DMS 273 treated with DMSO at 0.1 percent for 48 hours (cell line): Measurements from ENCODE around the gene P3R3URF.
A peak's percentile ranks its signal among the peaks of the same experiment; 100 is the strongest.

ENCODE experiments used
- DNase-seq: peaks from one replicate; lab custom pipeline; 2025; lab: John Stamatoyannopoulos, UW

Gene P3R3URF

DNA sequence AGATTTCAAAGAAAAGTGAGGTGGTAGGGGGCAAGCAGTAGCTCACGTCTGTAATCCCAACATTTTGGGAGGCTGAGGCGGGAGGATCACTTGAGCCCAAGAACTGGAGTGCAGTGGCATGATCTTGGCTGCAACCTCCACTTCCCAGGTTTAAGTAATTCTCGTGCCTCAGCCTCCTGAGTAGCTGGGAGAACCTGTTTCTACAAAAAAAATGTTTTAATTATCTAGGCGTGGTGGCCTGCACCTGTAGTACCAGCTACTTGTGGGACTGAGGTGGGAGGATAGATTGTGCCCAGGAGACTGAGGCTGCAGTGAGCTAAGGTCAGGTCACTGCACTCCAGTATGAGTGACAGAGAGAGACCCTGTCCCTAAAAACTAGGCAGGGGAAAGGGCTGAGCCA is 4.0 kb downstream of the P3R3URF start:
- DNase-seq: no peak

DNA sequence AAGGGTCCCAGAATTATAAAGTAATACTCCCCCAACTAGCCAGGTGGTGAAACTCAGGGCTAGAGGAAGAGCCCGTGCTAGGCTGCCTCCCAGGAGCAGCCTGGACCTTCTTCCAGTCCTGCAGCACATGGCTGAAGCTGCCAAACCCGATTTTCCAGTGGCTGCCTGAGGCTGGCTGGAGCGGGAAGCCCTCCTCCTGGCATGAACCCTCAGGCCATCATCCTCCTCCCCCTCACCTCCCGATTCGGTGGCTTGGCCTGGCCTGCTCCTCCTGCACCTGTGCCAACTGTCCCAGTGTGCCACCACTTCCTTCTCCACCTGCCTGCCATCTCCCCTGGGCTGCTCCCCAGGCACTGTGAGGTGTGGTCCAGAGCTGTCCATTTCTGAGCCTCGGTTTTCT is 4.4 kb downstream of the P3R3URF start:
- no peak for DNase-seq

DNA sequence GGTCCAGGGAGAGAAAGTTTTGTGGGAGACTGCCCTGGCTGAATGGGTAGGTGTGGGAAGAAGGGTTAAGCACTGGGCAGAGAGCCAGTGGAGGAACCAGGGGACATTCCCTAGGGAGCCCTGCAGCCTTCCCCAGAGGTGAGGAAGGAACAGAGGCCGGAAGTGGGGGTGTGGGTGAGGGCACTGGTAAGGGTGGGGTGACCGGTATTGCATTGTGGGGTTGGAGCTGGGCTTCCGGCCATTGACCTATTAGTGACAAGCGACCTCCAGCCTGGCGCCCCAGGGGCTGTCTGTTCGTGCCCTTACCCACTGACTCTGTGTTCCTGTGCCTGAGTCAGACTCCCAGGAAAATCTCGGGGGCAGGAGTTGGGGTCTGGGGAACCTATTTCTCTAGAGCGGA is 4.9 kb downstream of the P3R3URF start:
- DNase-seq: no peak

DNA sequence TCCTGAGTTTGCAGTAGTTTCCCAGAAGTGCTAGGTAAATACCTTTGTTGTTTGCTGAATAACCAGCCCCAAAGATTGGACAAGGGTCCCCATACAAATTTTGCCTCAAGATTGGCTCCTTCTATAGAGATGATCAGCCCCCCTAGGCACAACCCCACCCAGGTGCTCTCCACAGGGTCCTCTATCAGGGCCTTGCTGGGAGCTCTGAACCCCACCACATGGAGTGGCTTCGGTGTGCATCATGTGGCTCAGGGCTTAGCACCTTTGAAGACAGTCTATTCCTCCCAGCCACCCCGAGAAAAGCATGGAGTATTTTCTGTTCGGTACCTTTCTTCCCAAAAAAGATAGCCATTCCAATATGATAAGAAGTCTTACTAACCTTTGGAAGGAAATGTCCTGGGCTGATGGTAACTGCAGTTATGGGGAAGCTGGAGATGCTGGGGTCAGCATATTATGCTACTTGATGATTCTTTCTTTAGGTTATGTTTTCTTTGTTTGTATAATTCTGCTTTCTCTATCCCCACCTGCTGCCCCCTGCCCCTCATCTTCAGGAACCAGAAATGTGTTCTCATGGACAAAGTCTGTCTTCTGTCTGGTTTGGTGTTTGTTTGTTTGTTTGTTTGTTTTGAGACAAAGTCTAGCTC is 6.4 kb downstream of the P3R3URF start:
- DNase-seq: no peak

DNA sequence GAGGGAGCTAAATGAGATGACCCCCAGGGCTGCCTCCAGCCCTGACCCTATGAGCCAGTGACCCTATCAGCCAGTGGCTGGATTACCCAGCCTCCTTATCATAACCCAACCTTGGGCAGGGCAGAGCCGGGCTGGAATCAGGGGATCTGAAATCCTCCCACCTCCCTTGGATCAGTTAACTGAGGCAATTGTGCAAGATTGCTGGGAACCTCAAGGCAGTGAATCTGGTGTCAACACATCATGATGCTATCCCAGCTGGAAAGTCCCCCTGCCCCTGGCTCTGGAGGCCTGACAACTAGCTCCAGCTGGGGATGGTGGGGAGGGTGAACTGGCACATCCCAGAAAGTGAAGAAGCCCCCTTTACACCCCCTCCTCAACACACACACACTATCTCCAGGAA is 7.8 kb downstream of the P3R3URF start:
- no peak for DNase-seq

DNA sequence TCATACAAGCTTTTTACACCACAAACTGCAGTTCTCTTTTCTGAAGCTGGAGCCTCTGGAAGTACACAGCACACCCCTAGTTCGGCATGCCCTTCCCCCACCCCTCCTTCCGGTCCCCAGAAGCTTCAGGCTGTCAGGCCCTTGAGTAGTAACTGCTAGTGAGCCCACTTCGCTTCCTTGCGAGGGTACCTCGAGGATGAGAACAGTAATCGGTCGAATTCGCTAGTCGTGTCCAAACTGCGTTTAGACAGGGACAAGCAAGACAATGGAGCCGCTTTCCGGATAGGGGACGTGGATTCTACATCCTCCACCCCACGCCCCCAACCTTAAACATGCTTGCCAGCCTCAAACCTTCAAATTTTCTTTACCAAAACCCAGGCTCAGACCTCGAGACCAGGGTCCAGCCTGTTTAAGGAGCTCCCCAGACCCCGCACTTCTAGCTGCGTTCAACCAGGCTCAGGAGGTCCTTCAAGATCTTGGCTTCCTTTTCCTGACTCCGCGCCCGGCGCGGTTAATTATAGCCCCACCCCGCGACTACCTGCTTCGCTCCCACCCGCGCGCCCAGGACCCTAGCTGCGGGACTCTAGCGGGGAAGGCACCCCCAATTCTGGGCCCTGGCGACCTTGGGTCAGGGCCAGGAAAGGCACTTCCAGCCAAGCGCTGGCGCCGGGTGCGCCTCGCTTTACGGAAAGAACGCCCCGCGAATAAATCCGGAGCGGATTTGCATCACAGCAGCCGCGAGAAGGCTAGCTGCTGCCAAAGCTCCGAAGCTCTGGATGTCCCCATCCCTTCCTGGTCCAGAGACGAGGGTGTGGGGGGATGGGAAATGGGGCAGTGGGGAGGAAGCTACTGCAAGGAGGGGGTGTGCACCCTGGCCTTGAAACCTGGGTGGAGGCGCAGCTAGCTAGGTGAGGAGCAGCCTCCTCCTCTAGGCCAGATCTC is 9.5 kb downstream of the P3R3URF start:
- no peak for DNase-seq

DNA sequence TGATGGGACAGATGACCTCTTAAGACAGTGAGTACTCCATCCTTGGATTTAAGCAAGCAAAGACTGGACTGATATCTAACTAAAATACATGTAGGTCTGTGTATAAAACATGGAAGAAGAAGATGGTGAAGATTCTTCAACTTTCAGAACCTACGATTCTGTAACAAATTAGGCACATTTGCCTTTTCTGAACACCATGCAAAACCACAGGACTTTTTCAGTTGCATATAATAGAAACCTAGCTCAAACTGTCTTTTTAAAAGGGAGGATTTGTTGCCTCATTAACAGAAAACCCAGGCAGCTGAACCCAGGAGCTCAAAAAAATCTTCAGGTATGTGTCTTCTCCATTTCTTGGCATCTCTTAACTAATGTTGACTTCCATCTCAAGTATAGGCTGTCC is 16.1 kb downstream of the P3R3URF start:
- no peak for DNase-seq

DNA sequence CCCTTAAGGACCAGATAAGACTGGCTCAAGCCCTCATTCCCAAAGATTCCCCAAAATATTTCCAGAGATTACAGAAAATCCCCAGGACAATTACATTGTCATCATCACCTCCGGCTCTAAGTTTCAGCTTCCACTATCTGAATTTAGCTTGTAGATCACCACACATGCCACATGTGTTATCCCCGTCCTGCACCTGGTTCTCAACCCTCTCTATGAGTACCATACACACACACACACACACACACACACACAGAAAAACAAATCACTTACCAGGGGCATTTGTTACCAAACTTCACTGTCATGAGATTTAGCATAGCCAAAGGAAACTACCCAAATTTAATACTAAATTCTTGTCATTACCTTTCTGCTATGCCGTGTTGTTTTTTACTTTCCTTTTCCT is 16.8 kb downstream of the P3R3URF start:
- DNase-seq: no peak

DNA sequence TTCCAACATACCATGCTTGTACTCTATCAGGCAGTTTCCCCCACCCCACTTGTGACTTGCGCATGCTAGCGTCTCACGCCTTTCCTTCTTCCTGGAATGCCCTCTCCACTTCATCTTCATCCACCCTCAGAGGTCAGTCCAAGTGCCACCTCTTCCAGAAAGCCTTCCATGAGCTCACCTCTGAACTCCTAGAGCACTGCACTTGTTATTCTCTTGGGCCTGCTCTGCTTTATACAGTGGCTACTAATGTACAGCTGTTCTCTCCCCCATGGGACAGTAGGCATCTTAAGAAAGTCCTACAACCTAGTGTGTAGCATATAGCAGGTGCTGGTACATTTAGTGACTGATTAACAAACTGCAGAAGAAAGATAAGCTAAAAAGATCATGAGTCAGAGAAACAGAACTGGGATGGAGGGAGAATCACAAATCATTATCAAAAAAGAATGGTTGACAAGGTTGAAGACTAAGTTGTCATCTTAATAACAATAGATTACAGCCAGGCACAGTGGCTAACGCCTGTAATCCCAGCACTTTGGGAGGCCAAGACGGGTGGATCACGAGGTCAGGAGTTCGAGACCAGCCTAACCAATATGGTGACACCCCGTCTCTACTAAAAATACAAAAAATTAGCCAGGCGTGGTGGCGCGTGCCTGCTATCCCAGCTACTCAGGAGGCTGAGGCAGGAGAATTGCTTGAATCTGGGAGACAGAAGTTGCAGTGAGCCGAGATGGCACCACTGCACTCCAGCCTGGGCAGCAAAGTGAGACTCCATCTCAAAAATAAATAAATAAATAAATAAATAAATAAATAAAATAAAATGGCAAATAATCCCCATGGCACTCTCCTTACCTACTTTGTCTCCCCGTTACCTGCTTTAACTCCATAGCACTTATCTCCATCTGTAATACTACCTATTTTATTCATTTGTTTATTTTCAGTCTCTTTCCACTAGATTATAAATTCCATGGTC is 17.7 kb downstream of the P3R3URF start:
- DNase-seq: no peak

DNA sequence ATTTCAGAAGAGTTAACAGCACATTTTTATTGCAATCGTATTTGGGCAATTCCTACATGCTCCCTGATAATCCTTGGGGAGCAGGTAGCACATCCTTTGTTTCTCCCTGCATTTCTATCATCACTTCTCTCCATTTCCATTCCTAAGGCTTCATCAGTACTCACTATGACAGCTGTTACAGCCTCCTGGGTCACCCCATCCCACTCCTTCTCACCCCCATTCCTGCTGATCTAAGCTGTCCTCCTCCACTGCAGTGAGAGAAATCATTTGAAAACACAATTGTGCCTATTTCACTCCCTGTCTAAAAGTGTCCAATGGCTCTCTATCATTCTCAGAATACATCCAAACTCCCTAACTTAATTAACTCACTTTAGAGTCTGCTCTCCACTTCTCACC is 18.4 kb downstream of the P3R3URF start:
- no peak for DNase-seq

DNA sequence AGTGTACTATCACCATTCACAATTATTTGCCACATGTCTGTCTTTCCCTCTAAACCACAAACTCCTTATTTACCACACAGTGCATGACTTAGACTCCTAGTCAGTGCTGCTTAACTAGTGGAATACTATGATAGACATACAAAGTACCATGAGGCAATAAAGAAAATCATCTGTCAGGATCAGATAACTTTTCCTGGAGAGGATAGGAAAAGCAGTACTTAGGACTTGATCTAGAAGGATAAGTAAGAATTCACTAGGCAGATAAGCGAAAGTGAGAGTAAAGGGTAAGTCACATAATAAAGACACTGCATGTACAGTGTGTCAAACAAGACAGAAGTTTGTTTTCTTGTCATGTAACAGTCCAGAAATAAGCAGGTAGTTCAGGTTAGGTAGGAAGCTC is 22.6 kb downstream of the P3R3URF start:
- no peak for DNase-seq

DNA sequence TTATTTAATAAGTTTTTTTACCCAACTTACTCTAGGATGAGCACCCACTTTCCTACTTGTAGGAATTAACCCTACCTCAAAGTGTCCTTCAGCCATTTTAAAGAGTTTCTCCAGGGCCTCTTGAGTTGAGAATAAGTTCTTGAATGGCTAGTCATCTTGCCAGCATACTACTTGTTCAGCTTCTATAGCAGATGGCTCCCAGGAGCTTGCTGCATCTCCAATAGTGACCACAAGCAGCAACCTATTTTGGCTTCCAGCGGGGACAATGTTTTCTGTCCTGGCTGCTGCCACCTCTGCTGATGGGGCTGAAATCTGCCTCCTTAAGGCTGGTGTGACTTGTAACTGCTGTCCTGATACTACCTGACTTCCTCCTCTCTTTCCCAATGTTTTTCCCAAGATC is 23.1 kb downstream of the P3R3URF start:
- no peak for DNase-seq

DNA sequence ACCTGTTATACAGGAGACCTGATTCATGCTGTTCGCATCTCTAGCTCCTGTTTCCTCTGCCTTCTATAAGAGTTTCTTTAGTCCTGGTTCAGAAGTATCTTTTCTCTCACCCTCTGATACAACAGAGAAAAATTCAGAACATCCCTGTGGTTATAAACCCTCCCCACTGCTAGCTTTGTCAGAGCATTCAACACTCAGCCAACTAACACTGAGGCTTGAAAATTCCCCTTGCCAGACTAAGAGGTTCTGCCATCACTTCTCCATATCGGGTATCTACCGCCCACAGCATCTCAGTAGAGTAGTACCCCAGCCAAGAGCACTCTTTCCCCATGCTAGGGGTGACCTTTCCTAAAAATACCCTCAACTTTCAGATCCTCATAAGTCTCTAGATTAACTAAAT is 24.3 kb downstream of the P3R3URF start:
- DNase-seq: no peak

DNA sequence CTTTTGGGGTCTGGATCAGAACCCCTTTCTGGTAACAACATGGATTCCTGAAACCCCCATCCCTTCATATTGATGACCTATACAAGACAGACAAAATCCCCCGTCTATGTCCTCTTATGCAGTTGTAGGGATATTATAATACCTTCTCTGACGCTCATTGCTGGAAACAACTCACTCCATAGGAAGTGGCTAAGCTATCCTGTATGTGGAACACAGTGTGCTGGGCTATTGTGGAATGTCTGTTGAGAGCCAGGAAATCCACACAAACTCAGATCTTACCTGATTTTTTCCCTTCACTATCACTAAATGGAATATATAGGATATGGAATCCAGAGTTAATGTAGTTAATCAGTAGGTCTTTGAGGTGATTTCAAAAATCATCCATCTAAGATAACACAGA is 26.2 kb downstream of the P3R3URF start:
- DNase-seq: no peak

DNA sequence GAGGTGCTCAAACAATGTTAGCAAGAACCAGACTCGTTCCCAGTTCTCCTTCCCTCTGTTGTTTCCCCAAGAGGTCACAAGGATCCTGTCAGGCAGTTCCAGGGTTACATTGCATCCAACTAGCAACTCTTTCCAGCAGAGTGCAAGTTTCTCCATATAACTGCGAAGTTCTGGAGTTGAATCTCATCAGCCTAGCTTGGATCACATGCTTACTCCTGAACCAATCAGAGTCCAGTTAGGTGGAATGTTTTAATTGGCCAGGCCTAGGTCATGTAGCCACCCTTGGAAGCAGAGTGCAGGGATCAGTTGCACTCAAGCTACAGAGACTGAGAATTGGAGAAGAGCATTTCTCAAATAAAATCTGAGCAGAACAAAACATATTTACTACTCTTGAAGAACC is 28.0 kb downstream of the P3R3URF start:
- no peak for DNase-seq

DNA sequence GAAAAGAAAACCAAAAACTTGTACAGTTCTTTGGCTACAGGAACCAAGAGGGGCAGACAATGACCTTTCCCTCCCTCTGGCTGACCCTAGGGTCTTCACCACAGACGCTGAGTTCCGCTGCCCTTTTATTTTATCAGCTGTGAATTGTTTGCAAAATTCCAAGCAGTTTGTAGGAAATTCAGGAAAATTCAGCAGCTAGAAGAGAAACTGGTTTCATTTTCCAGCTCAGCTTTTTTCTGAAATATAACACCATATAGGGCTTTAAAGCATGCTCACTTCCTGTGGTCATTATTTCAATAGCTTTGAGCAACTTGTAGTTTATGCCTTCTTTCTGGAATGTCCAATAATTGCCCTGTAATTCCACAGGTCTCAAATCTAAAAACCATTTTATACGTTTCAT is 38.4 kb downstream of the P3R3URF start:
- no peak for DNase-seq

DNA sequence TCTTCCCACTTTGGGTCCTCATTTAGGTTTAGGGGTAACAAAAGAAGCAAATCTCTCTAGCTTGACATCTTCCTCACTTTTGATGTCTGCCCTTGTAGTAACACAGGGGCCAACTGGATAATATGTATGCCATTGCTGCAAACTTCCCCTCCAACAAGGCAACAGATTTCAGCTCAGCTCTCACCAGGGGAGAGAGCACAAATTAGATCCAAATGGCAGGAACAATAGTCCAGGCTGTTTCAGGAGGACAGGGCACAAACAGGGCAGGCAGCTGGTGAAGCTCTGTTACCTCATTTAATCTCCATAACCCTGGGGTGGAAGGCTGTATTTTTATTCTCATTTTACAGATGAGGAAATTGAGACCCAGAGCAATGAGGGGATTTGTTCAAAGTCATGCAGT is 39.6 kb downstream of the P3R3URF start:
- DNase-seq: no peak

DNA sequence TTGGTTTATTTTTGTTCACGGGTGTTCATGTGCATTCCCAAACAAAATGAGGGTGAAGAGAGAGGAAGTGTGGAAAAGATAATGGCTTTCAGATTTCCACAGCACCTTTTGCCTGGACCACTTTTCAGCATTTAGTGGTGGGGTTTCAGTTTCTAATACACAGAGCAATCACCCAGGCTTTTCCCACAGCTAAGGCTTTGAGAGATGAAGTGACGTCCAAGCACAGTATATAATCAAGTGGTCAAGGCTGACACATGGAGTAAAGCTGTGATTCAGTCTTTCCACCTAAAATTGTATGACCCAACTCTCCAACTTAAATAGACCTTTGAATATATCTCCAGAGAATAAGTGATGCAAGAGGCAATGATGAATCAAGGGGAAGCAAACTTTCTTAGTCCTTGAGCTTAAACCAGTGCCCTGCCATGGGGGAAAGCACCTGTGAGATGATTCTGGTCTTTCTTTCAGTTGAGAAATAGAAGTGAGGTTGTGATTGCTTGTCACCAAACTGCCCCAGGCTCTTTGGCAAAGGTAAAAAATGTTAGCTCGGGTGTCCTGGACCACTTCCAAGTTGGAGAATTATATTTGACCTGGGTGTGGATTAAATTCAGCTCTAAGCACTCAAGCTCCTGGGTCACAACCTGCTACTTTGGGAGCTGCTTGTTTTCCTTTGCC is 41.5 kb downstream of the P3R3URF start:
- peak; percentile 56 for DNase-seq

DNA sequence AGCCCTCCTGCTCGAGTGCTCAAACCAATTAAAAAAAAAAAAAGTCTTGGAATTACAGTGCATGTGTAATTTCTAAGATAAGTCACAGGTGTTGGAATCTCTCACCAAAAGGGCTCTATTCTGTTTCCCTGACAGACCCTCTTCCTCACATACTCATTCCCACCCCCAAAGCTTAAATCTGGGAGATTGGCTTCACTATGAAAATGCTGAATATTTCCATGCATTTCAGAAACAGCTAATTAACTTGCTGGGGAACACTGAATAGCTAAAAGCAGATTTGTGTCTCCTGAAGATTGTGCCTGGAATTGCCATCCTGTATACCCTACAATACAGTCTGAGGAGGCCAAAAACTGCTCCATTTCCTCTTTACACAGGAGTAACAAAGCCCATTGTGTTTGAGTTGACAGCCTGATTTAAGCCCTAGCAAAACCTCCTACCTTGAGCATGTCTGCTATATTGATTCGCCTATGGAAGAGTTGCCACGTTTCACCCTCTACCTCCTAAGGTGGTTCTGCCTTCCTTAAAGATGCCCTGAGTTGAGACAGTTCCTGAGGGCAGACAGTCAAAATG is 42.4 kb downstream of the P3R3URF start:
- DNase-seq: no peak

DNA sequence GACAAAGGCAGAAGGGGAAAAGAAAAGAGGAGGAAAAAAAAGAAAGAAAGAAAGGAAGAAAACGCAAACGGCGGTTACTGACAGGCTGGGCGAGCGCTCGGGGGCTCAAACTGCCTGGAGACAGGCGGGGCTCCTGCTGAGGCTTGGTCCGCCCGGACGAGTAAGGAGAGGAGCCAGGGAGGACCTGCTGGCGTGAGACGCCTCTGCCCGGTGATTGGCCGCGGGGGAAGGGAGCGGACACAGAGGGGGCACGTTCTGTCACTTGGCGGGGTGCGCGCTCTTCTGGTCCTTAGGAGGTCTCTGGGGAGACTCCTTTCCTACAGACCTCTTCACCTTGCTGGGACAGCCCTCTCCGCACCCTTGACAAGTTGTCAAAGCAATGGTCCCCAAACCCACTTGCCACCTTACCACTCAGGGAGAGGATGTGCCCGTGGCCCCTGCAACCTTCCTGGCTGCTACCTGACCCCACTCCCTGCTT is 43.1 kb downstream of the P3R3URF start:
- no peak for DNase-seq

DNA sequence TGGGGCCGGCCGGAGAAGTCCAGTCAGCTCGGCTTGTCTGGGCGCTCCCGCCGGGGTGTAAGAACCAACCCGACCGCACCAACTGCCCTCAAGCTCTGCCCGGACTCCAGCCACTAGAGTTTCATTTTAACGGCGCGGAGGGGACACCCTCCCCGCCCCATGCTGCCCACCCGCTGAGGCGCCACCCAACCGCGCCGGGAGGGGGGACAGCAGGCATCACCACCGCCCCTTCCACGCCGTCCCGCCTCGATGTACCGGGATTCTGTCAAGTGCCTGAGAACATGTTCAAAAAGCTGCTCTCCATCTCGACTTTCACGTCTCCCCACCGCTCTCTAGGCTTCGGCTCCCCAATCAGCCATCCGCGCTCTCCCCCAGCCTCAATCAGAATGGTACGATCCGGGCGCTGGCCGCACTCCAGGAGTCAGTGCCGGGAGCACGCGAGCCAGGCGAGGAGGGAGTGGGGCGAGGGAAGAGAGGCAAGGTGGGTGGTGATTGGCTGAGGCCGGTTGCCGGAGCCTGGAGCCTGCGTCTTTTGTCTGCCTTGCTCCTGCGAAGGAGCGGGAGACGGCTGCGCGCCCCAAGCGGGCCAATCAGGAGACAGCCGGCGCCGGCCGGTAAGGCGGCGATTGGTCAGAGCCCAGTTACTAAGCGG is 43.6 kb downstream of the P3R3URF start, which contains the start of gene PIK3R3:
TSS of gene PIK3R3 (minus strand) at position 101 of the 652 bp plus-strand sequence. CDS start 677 bp downstream, outside the sequence.
- DNase-seq: peak; percentile 98
